Nephron progenitor cell (in vitro differentiated cells): ENCODE measurements around the gene RASGRP4.
A peak's percentile ranks its signal among the peaks of the same experiment; 100 is the strongest.

Experiments
- DNase-seq: peaks from one replicate; pipeline ENCODE4 v3.0.0; 2021
- H3K27ac Mint-ChIP-seq: 2 replicates; pipeline ENCODE4 v1.8.0; 2021; ENCODE audit warnings: mild to moderate bottlenecking, moderate library complexity, mixed read lengths
- H3K27me3 Mint-ChIP-seq: 2 replicates; pipeline ENCODE4 v1.8.0; 2021; ENCODE audit warnings: mild to moderate bottlenecking, low read depth, mixed read lengths; ENCODE audit not compliant: poor library complexity
- H3K36me3 Mint-ChIP-seq: 2 replicates; pipeline ENCODE4 v1.8.0; 2021; ENCODE audit warnings: low read depth, mixed read lengths
- H3K4me1 Mint-ChIP-seq: 2 replicates; pipeline ENCODE4 v1.8.0; 2021; ENCODE audit warnings: mixed read lengths
- H3K4me3 Mint-ChIP-seq: 2 replicates; pipeline ENCODE4 v1.8.0; 2021; ENCODE audit warnings: mild to moderate bottlenecking, moderate library complexity, mixed read lengths
- H3K9me3 Mint-ChIP-seq: 2 replicates; pipeline ENCODE4 v1.8.0; 2021; ENCODE audit warnings: mild to moderate bottlenecking, moderate library complexity, mixed read lengths
- CTCF ChIP-seq: fragments of 200-600 bp; sonication (generic); IDR thresholded peaks from 2 replicates; pipeline ENCODE4 v1.5.0; 2021; ENCODE audit warnings: antibody characterized with exemption

The RASGRP4 gene

GRCh38 chr19:38362076-38362945 lies 63.7 kb downstream of the RASGRP4 start:
- peaks cover 69% of the 10 kb centered on the region for H3K27me3 Mint-ChIP-seq
- no peaks in the 10 kb centered on the region for H3K36me3 Mint-ChIP-seq
- H3K9me3 Mint-ChIP-seq: peaks cover 14% of the 10 kb centered on the region
- H3K27ac Mint-ChIP-seq: no peak overlapping the region
- TF ChIP-seq CTCF: no peak
- peak overlapping the region; percentile 84 for H3K4me3 Mint-ChIP-seq
- peaks cover 12% of the 10 kb centered on the region for H3K4me1 Mint-ChIP-seq
- peak; percentile 86 for DNase-seq

- H3K4me3 Mint-ChIP-seq: peak overlapping the region; percentile 84
- H3K4me1 Mint-ChIP-seq: peaks cover 12% of the 10 kb centered on the region
- H3K36me3 Mint-ChIP-seq: no peaks in the 10 kb centered on the region
- peaks cover 14% of the 10 kb centered on the region for H3K9me3 Mint-ChIP-seq
- peak; percentile 91 for DNase-seq
- TF ChIP-seq CTCF: no peak
- H3K27ac Mint-ChIP-seq: no peak overlapping the region
- H3K27me3 Mint-ChIP-seq: peaks cover 71% of the 10 kb centered on the region
Measured at GRCh38 chr19:38361633-38362075, 64.4 kb downstream of the RASGRP4 start.

- peaks cover 12% of the 10 kb centered on the region for H3K4me1 Mint-ChIP-seq
- H3K36me3 Mint-ChIP-seq: no peaks in the 10 kb centered on the region
- peaks cover 74% of the 10 kb centered on the region for H3K27me3 Mint-ChIP-seq
- TF ChIP-seq CTCF: no peak
- H3K4me3 Mint-ChIP-seq: peak overlapping the region; percentile 84
- H3K27ac Mint-ChIP-seq: no peak overlapping the region
- DNase-seq: no peak
- H3K9me3 Mint-ChIP-seq: peaks cover 12% of the 10 kb centered on the region
Measured at GRCh38 chr19:38360839-38361631, 65.0 kb downstream of the RASGRP4 start.

- Mint-ChIP-seq H3K4me1 (peaks cover 12% of the 10 kb centered on the region), H3K9me3 (peaks cover 9% of the 10 kb centered on the region), H3K36me3 (no peaks in the 10 kb centered on the region), H3K27ac (no peak overlapping the region), H3K27me3 (peaks cover 76% of the 10 kb centered on the region), H3K4me3 (peak overlapping the region; percentile 84)
- no peak for DNase-seq
- no peak for TF ChIP-seq CTCF
Measured at GRCh38 chr19:38360351-38360750, 65.7 kb downstream of the RASGRP4 start.

GRCh38 chr19:38359242-38360021 lies 66.6 kb downstream of the RASGRP4 start:
- no peak overlapping the region for H3K27ac Mint-ChIP-seq
- TF ChIP-seq CTCF: no peak
- H3K9me3 Mint-ChIP-seq: peaks cover 3% of the 10 kb centered on the region
- peaks cover 16% of the 10 kb centered on the region for H3K4me1 Mint-ChIP-seq
- H3K4me3 Mint-ChIP-seq: peak overlapping the region; percentile 64
- DNase-seq: no peak
- no peaks in the 10 kb centered on the region for H3K36me3 Mint-ChIP-seq
- H3K27me3 Mint-ChIP-seq: peaks cover 72% of the 10 kb centered on the region
